GM12878 (cell line): ENCODE data around the gene LSM2. TPM values are rescaled to one million over a fixed set of nuclear protein-coding genes. Genes with fewer than 3 reads are reported as not detected.

Experiments
- CHD1 ChIP-seq: IDR thresholded peaks from 2 replicates; pipeline ENCODE4 v1.6.1; 2012; ENCODE audit warnings: low read depth, low read length, improper control_type of control experiment
- PAX5 ChIP-seq: IDR thresholded peaks from 2 replicates; pipeline ENCODE4 v1.6.1; 2011; ENCODE audit warnings: low read depth, low read length, borderline replicate concordance
- PRDM15 ChIP-seq: fragments of 450-650 bp; formaldehyde crosslinking; IDR thresholded peaks from 2 replicates; pipeline ENCODE4 v1.4.0; 2020; ENCODE audit warnings: mild to moderate bottlenecking, moderate library complexity
- polyA plus RNA-seq, 11 experiments: library from polyadenylated mRNA; depleted of rRNA in 4 of 11; unstranded in 6 of 11; stranded (reverse) in 5 of 11; fragments of >200 nt; fragmentation: Nextera tagmentation in 4 of 11; fragmentation: Illumina TruSeq in 1 of 11; extraction: Ambion mirVana in 4 of 11; extraction: Trizol in 1 of 11; gene quantifications; 1 replicate in 1 of 11; 2 replicates in 10 of 11; pipeline versions ENCODE4 v1.2.1 to v1.2.3, GENCODE V29; 2011 to 2016; ENCODE audit warnings: inconsistent platforms in 2 of 11, missing spikeins in 2 of 11, low read depth in 1 of 11
- total RNA-seq, 4 experiments: library from RNA; depleted of rRNA in 3 of 4; stranded (reverse); fragments of >200 nt in 3 of 4; fragmentation: Illumina TruSeq in 1 of 4; extraction: Trizol in 1 of 4; gene quantifications; 2 replicates each; pipeline versions ENCODE4 v1.2.1 to v1.2.3, GENCODE V29; 2013 to 2021
- TF ChIP-seq, protein P1 (sequence below): fragments of 450-650 bp; IDR thresholded peaks from 2 replicates; pipeline ENCODE4 v1.6.1; 2017; ENCODE audit warnings: antibody characterized with exemption, mild to moderate bottlenecking, moderate library complexity

The LSM2 gene
- total and polyA plus RNA-seq, 10 of the 15 experiments (the other 5 are each of a cell fraction or from before 2014, with no cell fraction given) = 99.1 to 276 (median 153) TPM

GRCh38 chr6:31767096-31767645 lies 39.6 kb downstream of the LSM2 start (continued):
- TF ChIP-seq, protein P1, sequence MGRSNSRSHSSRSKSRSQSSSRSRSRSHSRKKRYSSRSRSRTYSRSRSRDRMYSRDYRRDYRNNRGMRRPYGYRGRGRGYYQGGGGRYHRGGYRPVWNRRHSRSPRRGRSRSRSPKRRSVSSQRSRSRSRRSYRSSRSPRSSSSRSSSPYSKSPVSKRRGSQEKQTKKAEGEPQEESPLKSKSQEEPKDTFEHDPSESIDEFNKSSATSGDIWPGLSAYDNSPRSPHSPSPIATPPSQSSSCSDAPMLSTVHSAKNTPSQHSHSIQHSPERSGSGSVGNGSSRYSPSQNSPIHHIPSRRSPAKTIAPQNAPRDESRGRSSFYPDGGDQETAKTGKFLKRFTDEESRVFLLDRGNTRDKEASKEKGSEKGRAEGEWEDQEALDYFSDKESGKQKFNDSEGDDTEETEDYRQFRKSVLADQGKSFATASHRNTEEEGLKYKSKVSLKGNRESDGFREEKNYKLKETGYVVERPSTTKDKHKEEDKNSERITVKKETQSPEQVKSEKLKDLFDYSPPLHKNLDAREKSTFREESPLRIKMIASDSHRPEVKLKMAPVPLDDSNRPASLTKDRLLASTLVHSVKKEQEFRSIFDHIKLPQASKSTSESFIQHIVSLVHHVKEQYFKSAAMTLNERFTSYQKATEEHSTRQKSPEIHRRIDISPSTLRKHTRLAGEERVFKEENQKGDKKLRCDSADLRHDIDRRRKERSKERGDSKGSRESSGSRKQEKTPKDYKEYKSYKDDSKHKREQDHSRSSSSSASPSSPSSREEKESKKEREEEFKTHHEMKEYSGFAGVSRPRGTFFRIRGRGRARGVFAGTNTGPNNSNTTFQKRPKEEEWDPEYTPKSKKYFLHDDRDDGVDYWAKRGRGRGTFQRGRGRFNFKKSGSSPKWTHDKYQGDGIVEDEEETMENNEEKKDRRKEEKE = no peak
- TF ChIP-seq CHD1 = no peak
- no peak for TF ChIP-seq PRDM15 (CRISPR knock-in tag)
- no peak for TF ChIP-seq PAX5
